Activated CD8-positive, alpha-beta memory T cell treated with anti-CD3 and anti-CD28 coated beads, Interleukin-2, amount 50 U/mL, for 48 hours (primary cell): ENCODE data around the gene DOC2A.
A peak's percentile ranks its signal among the peaks of the same experiment; 100 is the strongest.
"Not testable (repeated sequence)": the region's sequence is repeated elsewhere in the genome, so short reads cannot be mapped to it uniquely, and the experiment has no call there.

ENCODE experiments used
- DNase-seq: peaks from one replicate; pipeline ENCODE4 v3.0.0-alpha.2; 2020

Gene DOC2A

GRCh38 chr16:30010844-30011713, at the start of gene DOC2A:
Gene DOC2A, minus strand, starts transcription at chr16:30011027. Its CDS starts 805 bp downstream, at chr16:30010222.
- no peak for DNase-seq

- no peak for DNase-seq
Measured at GRCh38 chr16:30060346-30060745, 49.5 kb upstream of the DOC2A start.

GRCh38 chr16:30054959-30055553, 44.2 kb upstream of the DOC2A start:
- DNase-seq = peak; percentile 80

GRCh38 chr16:30054451-30054850, 43.6 kb upstream of the DOC2A start:
- no peak for DNase-seq

- peak; percentile 64 for DNase-seq
Measured at GRCh38 chr16:30053376-30054015, 42.7 kb upstream of the DOC2A start.

- peak; percentile 99 for DNase-seq
Measured at GRCh38 chr16:30052671-30053372, 42.0 kb upstream of the DOC2A start.

- no peak for DNase-seq
Measured at GRCh38 chr16:30051518-30051917, 40.7 kb upstream of the DOC2A start.

GRCh38 chr16:30049871-30050270, 39.0 kb upstream of the DOC2A start:
- DNase-seq = no peak

- DNase-seq = no peak
Measured at GRCh38 chr16:30046588-30046987, 35.8 kb upstream of the DOC2A start.

GRCh38 chr16:30046178-30046577, 35.4 kb upstream of the DOC2A start:
- DNase-seq = no peak

- DNase-seq = no peak
Measured at GRCh38 chr16:30041841-30042240, 31.0 kb upstream of the DOC2A start.

GRCh38 chr16:30040690-30041089, 29.9 kb upstream of the DOC2A start:
- DNase-seq = not testable (repeated sequence)

GRCh38 chr16:30040221-30040620, 29.4 kb upstream of the DOC2A start:
- no peak for DNase-seq

- no peak for DNase-seq
Measured at GRCh38 chr16:30033270-30033669, 22.4 kb upstream of the DOC2A start.

- peak; percentile 81 for DNase-seq
Measured at GRCh38 chr16:30032083-30032819, 21.4 kb upstream of the DOC2A start.

GRCh38 chr16:30031477-30031918, 20.7 kb upstream of the DOC2A start:
- no peak for DNase-seq

GRCh38 chr16:30030841-30031413, 20.1 kb upstream of the DOC2A start, which contains the start of gene TLCD3B:
Gene TLCD3B, minus strand, starts transcription at chr16:30031271. Its CDS starts 744 bp downstream, at chr16:30030527.
- DNase-seq = no peak

GRCh38 chr16:30030011-30030685, 19.3 kb upstream of the DOC2A start:
- no peak for DNase-seq

GRCh38 chr16:30028438-30029076, 17.7 kb upstream of the DOC2A start:
- DNase-seq = no peak

GRCh38 chr16:30027588-30028437, 17.0 kb upstream of the DOC2A start:
- no peak for DNase-seq
